ENCODE data around the gene CCNT1. TPM values are rescaled to one million over a fixed set of nuclear protein-coding genes. Genes with fewer than 3 reads are reported as not detected.
"Not testable (repeated sequence)": the region's sequence is repeated elsewhere in the genome, so short reads cannot be mapped to it uniquely, and the experiment has no call there.

CCNT1 gene
- total RNA-seq, 1 experiment from 2014 or later = 24.4 TPM

DNA sequence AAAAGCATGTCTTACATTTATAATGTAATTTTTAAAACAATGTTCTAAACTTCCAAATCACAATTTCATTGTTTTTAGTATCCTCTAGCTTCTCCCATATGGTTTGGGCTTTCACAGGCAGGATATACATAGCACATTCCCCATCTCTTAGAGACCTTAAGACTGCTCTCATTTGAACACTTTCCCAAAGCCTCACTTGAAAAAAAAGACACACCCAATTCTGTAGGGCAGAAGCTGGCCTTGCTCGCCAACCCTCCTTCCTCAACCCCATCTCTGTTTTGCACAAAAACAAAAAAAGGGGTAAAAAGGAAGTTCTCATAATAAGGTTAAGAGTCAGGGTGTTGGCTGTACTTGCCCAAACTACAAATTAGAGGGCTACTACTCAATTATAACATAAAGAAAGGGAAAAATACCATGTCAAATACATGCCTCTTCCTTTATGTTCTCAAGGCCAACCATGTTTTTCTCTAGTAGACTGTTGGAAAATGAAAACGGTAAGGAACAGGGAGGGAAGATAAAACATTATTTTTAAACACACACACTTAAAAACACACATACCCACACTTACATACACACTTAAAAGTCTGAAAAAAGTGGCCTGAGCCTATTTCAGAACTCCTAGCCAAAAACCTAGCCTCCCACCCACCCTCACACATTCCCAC, 24.6 kb downstream of the CCNT1 start:
- no peak for DNase-seq (ENCODE audit: low spot score)

DNA sequence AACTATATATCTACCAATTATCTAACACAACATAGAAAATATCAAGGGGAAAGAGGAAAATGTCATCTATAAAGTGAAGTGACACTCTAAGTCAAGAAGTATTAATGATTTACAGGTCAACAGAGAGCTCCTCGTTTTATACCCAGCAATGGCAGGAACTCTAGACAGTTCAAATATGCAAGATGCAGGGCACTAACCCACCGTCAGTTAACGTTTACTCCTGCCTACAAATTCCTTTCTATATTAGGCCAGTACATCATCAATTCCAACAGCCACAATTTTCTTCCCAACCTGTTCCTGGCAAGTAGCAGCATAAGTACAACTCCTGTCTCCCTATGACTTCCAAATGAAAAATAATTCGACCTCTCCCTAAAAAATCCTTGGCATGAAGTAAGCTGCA, 25.5 kb downstream of the CCNT1 start:
- DNase-seq (ENCODE audit: low spot score) = no peak

DNA sequence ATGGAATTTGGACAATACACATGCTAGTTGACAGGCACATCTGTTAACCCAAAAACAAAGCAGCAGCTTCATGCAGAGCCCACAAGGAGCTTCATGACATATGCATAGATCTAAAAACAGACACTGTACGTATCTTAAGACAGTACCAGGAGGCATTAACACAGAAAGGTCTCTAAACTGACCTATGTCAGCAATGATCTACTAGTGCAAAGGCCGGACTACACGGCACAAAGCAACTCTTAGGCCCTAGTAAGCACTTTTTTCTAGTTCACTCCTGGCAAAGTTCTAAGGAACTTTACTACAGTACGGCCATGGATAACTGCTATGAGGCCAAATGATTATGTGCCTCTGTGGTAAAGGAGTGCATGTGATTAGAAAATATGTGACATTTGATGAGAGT, 26.1 kb downstream of the CCNT1 start:
- DNase-seq (ENCODE audit: low spot score) = no peak

DNA sequence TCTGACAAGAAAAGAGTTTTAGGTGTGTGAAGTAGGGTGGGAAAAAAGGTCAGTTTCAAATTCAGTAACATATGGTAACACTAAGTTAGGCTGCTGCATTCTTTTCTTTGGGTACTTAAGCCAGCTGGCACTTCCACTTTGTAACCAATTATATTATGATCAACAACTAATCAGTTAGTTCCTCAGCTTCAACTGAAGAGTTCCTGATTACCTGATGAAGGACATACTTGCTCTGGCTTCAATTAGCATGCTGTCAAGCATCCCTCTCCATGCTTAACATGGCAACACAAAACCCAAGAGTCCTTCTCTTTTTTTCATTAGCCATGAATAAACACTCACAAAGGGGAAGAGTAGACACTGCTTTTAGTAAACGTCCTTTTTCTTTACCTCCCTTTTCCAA, 27.7 kb downstream of the CCNT1 start:
- no peak for DNase-seq (ENCODE audit: low spot score)

DNA sequence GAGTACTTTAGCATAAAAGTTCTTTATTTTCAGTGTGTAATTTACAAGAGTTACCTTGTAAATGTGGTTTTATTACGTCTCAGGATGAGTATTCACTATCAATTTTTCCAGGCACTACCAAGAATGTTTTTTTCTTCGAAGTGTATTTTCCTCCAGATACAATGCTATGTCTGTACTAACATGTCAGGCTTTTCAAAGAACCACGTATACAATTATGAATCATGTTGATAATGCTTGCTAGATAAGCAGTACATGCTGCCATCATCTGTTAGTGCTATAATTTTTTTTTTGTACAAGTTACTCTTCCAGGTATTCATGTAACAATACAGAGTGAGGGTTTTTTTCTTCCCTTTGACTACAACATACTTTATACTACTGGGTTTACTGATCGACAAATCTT, 28.9 kb downstream of the CCNT1 start:
- DNase-seq (ENCODE audit: low spot score) = no peak

DNA sequence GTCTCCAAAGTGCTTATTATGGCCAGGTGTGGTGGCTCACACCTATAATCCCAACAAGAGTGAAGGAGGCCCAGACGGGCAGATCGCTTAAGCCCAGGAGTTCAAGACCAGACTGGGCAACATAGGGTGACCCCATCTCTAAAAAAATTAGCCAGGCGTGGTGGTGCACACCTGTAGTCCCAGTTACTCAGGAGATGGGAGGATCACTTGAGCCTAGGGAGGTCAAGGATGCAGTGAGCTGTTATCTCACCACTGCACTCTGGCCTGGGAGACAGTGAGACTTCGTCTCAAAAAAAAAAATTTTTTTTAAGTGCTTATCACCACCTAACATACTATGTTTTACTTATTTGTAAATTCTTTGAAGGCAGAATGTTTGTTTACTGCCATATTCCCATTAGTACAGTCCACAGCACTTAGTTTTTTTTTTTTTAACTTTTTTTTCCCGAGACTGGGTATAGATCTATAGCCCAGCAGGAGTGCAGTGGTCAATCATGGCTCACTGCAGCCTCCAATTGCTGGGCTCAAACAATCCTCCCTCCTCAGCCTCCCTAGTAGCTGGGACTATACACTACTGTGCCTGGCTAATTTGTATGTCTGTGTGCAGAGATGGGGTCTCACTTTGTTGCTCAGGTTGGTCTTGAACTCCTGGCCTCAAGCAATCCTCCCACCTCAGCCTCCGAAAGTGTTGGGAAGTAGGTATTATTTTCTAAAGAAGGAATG, 29.7 kb downstream of the CCNT1 start:
- DNase-seq (ENCODE audit: low spot score) = no peak

DNA sequence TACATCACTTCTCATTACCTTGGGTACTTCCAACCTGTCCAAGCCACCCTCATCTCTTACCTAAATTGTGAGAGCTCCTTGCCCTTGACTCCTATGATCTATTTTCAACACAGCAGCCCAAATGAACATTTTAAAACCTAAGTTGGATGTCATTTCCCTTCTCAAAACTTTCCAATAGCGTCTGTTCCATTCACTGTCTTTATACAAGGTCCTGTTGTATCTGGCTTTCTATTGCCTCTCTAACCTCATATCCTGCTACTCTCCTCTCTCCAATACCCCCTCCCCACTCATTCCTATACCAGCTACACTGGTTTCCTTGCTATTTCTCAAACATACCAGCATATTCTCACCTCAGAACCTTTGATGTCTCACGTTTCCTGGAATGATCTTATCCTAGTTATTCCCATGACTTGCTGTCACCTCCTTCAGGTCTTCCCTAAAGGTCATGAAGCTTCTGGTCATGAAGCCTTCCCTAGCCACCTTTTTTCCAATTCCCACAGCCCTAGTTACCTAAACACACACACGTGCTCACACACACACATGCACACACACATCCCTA, 30.4 kb downstream of the CCNT1 start:
- no peak for DNase-seq (ENCODE audit: low spot score)

DNA sequence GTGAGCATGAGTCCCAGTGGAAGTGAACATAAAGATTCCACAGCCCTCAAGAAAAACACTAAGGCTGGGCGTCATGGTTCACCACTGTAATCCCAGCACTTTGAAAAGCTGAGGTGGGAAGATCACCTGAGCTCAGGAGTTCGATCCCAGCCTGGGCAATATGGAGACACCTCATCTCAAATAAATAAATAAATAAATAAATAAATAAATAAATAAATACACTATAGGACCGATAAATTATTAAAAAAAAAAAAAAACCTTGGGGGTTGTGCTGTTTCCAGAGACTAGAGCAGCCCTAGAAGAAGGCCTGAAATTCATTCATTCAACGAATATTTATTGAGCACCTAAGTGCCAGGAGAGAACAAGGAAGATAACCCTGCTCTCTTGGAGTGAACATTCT, 33.0 kb downstream of the CCNT1 start:
- no peak for DNase-seq (ENCODE audit: low spot score)

DNA sequence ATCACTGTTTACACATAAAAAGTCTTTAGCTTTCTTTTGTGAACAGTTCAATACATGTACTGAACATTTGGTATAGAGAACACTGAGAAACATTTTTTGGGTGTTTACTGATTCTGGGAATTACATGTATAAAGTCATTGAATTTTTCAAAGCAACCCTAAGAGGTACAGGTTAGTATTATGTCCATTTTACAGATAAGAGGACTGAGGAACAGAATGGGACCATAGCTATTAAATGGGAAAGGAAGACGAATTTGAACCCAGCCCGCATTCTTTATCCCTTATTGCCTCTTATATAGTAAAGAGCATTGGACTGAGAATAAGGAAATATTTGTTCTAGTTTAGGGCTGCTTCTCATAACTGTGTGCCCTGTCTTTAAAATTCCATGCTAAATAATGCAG, 33.6 kb downstream of the CCNT1 start:
- no peak for DNase-seq (ENCODE audit: low spot score)

DNA sequence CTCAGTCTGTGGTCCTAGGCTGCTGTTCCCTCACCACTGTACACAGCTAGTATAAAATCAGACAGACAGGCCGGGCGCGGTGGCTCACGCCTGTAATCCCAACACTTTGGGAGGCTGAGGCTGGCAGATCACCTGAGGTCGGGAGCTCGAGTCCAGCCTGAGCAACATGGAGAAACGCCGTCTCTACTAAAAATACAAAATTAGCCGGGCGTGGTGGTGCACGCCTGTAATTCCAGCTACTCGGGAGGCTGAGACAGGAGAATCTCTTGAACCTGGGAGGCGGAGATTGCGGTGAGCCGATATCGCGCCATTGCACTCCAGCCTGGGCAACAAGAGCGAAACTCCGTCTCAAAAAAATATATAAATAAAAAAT, 34.0 kb downstream of the CCNT1 start:
- not testable (repeated sequence) for DNase-seq (ENCODE audit: low spot score)

DNA sequence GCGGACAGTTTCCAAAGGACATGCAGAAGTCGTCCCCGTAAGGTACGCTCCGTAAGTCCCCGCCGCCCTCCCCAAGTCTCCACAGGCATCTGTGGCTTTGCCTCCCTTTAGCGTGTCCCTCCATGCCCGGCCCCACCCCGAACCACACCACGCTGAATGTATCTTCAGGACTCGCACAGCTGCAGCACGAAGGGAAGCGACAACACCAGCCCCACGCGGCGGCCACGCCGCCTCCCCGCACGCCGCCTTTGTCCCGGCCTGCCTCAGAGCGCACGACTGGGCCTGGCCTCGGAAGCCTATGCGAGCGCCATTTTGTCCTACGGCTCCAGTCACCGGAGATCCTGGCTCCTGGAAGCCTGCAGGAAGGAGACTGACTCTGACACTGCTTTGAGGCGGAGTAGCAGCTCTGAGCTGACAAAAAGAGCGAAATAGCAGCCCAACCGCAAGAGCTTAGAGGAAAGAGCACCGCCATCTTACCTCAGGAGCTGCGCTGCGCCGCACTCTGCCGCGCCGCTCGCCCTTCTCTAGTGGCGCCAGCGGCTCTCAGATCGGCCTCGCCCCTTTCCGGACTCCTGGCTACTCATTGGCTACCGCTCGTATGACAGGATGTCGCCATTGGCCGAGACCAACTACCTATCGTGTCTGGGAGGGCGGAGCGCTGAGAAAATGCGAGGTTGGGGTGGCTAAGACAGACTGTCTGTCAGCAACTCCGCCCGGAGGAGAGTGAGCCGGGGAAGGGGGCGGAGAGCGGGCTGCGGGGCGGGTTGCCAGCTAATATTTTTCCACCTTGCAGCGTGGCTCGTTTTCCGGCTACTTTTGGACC, 34.6 kb downstream of the CCNT1 start, which contains the start of gene KANSL2:
Gene KANSL2 (minus strand): TSS at position 529 of the 823 bp plus-strand sequence. CDS start 606 bp downstream, outside the sequence.
- peak; percentile 97 for DNase-seq (ENCODE audit: low spot score)

DNA sequence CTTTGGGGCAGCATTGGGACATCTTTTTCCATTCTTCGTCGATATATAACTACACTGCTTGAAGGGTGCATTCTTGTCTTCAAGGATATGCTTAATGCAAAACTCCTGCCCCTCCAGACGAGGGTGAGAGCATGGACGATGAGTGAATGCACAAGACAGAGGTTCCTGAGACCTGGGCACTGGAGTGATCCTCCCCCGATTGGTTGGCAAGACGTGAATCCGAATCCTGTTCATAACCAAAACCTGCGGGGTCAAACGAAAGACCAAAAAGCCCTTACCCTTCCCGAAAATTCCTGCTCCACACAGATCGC, 35.2 kb downstream of the CCNT1 start:
- DNase-seq (ENCODE audit: low spot score) = peak; percentile 11

DNA sequence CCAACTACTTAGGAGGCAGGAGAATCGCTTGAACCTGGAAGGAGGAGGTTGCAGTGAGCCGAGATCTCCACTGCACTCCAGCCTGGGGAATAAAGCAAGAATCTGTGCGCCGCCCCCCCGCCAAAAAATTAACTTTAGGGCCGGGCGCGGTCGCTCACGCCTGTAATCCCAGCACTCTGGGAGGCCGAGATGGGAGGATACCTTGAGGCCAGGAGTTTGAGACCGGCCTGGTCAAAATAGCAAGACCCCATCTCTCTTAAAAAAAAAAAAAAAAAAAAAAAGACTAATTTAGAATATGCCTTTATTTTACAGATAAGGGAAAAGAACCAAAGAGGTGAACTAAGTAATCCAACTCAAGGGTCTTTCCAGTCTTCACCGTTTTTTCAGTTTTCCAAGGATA, 35.6 kb downstream of the CCNT1 start:
- DNase-seq (ENCODE audit: low spot score) = no peak

DNA sequence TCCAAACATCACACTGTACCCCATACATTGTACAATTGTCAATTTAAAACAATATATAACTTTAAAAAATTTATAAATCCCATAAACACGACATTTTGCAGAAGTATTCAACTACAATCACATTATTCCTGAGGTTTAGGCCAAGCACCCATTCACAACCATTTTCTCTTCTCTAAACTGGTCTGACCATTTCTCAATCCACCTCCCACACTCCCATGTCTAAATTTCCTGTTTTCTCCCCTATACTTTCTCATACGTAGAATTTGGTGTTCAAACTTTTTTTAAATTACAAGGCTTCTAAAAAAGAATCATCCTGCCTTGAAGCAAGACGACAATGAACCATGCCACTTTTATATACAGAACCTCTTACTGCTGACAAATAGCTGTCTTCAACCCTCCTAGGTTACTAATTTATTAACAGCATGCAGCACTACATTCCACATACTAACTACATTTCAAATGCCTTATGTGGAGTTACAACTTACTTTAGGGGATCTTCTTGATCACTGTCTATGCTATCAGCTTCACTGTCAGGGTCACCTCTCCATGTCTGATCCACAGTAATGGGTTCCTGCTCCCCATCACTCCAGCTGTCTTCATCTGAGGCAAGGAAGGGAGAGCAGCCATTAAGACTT, 37.8 kb downstream of the CCNT1 start:
- DNase-seq (ENCODE audit: low spot score) = no peak

DNA sequence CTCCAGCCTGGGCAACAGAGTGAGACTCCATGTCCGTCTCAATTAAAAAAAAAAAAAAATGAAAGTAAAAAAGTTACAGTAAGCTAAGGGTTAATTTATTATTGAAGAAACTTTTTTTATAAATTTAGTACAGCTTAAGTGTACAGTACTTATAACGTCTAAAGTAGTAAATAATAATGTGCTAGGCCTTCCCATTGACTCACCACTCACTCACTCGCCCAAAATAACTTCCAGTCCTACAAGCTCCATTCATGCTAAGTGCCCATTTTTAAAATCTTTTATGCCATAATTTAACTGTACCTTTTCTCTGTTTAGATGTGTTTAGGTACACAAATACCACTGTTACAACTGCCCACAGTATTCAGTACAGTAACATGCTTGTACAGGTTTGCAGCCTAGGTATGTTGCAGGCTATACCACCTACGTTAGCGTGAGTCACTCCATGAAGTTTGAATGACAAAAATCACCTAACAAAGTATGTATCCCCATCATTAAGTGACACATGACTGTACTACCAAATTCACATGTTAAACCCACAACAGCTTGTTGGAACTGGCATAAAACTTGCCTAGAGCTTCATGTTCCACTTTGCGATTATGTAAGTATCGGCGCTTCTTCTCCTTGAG, 45.2 kb downstream of the CCNT1 start:
- peak; percentile 13 for DNase-seq (ENCODE audit: low spot score)

DNA sequence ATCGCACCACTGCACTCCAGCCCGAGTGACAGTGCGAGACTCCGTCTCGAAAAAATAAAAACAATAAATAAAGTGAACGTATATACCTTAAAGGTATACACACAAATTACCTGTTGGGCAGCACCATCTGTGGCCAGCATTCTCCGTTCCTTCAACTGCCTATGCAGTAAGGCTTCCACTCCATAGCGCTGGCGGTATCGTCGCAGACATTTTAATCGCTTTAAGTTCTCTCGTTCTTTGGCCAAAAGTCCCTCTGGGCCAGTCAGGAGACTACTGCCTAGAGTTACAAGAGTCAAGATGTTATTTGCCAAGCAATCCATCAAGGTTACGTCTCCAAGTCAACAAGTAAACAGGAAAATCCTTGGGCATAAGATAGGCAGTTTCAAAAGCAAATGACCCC, 47.5 kb downstream of the CCNT1 start:
- DNase-seq (ENCODE audit: low spot score) = no peak

DNA sequence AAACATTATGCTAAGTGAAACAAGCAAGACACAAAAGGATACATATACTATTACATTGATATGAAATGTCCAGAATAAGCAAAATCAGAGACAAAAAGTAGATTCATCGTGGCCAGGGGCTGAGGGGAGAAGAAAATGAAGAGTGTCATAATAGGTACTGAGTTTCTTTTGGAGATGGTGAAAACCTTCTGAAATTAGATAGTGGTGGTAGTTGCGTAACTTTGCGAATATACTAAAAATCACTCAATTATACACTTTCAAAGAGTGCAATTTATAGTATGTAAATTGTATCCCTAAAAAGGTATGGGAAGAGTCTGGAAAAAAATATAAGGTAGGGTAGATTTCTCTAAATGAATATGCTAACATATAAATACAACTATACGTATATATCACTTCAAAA, 56.6 kb downstream of the CCNT1 start:
- DNase-seq (ENCODE audit: low spot score) = no peak

DNA sequence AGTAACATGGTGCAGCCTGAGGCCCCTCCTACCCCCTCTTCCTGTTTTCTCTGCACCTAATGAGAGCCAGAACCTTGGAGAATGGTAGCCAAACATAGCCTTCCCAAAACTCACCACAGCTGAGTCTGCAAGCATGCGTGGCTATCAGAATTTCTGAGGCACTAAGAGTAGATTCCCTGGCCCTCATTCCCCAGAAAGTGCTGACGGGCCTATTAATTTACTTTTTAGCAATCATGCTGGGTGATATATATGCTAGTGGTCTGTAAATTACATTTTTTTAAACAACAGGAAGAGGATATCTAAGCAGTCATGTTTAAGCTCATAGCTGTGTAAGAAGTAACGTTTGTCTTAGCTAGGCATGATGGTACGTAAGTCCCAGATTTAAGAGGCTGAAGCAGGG, 64.8 kb downstream of the CCNT1 start:
- DNase-seq (ENCODE audit: low spot score) = no peak

DNA sequence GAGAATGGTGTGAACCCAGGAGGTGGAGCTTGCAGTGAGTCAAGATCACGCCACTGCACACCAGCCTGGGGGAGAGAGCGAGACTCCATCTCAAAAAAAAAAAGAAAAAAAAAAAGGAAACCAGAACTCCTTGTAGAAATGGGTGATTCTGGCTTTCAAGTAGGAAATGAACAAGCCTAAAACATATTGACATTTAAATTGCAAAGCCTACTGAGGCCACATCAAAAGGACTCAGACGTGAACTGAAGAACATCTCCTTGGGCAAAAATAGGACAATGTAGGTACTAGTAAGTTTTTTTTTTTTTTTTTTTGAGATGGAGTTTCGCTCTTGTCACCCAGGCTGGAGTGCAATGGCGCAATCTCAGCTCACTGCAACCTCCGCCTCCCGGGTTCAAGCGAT, 71.2 kb downstream of the CCNT1 start:
- DNase-seq (ENCODE audit: low spot score) = not testable (repeated sequence)

DNA sequence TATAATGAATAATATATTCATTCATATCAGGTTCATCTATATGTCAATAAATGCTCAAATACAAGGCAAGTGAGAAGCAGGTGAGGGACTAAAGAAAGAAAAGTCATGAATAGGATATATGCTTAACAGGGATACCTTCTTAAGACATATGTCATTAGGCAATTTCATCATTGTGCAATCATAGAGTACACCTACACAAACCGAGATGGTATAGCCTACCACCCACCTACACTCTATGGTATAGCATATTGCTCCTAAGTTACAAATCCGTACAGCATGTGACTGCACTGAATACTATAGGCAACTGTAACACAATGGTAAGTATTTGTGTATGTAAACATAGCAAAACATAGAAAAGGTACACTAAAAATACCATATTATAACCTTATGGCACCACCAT, 73.5 kb downstream of the CCNT1 start:
- DNase-seq (ENCODE audit: low spot score) = no peak

DNA sequence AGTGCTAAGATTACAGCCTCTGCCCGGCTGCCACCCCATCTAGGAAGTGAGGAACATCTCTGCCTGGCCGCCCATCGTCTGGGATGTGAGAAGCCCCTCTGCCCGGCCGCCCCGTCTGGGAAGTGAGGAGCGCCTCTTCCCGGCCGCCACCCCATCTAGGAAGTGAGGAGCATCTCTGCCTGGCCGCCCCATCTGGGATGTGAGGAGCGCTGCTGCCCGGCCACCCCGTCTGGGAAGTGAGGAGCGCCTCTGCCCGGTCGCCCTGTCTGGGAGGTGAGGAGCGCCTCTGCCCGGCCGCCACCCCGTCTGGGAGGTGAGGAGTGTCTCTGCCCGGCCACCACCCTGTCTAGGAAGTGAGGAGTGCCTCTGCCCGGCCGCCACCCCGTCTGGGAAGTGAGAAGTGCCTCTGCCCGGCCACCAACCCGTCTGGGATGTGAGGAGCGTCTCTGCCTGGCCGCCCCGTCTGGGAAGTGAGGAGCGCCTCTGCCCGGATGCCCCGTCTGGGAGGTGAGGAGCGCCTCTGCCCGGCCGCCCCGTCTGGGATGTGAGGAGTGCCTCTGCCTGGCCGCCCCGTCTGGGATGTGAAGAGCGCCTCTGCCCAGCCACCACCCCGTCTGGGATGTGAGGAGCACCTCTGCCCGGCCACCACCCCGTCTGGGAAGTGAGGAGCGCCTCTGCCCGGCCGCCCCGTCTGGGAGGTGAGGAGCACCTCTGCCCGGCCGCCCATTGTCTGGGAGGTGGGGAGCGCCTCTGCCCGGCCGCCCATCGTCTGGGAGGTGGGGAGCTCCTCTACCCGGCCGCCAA, 74.6 kb downstream of the CCNT1 start:
- not testable (repeated sequence) for DNase-seq (ENCODE audit: low spot score)
